Measurements from ENCODE around the gene EHF. TPM values are rescaled to one million over a fixed set of nuclear protein-coding genes. Genes with fewer than 3 reads are reported as not detected.

The EHF gene
- total and polyA plus RNA-seq, 9 of the 15 experiments (the other 6 are each of a cell fraction or from before 2014, with no cell fraction given): 0.04 to 0.54 (median 0.37) TPM

DNA sequence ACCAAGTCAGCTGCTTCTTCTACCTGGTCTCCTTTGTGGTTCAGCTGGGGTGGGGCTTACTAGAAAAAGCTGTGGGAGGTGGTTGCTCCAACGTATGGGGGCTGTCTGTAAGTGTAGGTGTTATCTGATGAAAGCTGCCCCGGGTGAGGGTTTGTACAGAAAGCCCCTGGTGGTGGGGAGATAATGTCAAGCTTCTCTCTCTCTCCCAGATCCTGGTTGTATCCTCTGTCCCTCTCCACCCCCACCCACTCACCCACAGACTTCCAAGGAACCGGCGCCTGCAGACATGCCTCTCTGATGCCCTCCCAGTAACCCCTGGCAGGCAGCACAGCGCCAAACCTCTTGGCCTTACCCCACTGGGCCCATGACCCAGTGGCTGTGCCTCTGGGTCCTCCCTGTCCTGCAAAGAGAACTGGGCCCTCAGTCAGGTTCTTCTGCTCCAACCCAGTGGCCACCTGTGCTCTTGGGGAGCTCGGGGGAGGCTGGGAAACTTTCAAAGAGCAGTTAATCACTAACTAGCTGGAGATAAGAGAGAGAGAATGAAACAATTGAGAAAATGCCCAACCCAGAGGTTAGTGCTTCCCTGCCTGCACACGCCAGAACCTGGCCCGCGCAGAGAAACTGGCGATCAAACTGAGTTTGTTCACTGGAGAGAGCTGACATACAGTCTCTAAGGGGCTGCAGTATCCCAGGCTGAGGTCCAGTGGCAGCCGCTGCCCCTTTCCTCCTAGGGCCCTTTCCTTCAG lies 20.4 kb upstream of the EHF start (continued):
- no peak for TF ChIP-seq NR4A1 (CRISPR knock-in tag; IDR thresholded peaks at IDR 0.05)
- peak; percentile 26; the same call in 1 of the 2 replicates for TF ChIP-seq NR4A1 (tag; IDR thresholded peaks at IDR 0.05)
- TF ChIP-seq ZNF384 (IDR thresholded peaks at IDR 0.05; ENCODE audit: low read depth, low read length): 0 out of 2 replicates have a peak, but pooled peaks have one; percentile 10
- TF ChIP-seq EP300 (IDR thresholded peaks at IDR 0.05; ENCODE audit: low read length): peak; percentile 92
- TF ChIP-seq, protein P1, sequence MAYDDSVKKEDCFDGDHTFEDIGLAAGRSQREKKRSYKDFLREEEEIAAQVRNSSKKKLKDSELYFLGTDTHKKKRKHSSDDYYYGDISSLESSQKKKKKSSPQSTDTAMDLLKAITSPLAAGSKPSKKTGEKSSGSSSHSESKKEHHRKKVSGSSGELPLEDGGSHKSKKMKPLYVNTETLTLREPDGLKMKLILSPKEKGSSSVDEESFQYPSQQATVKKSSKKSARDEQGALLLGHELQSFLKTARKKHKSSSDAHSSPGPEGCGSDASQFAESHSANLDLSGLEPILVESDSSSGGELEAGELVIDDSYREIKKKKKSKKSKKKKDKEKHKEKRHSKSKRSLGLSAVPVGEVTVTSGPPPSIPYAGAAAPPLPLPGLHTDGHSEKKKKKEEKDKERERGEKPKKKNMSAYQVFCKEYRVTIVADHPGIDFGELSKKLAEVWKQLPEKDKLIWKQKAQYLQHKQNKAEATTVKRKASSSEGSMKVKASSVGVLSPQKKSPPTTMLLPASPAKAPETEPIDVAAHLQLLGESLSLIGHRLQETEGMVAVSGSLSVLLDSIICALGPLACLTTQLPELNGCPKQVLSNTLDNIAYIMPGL (CRISPR knock-in tag; IDR thresholded peaks at IDR 0.05): no peak
- no peak for TF ChIP-seq PPARD (CRISPR knock-in tag; IDR thresholded peaks at IDR 0.05)
- TF ChIP-seq ZNF239 (CRISPR knock-in tag; IDR thresholded peaks at IDR 0.05): no peak
- no peak for TF ChIP-seq ZFP30 (CRISPR knock-in tag; IDR thresholded peaks at IDR 0.05; ENCODE audit: borderline replicate concordance)
- no peak; the same call in 1 of the 2 replicates for TF ChIP-seq ZNF589 (CRISPR knock-in tag; IDR thresholded peaks at IDR 0.05; ENCODE audit: low read depth)
- no peak for TF ChIP-seq ZFX (CRISPR knock-in tag; IDR thresholded peaks at IDR 0.05)
- TF ChIP-seq HDGF (IDR thresholded peaks at IDR 0.05): no peak
- TF ChIP-seq ADNP (tag; IDR thresholded peaks at IDR 0.05): no peak
- no peak for TF ChIP-seq NUFIP1 (IDR thresholded peaks at IDR 0.05; ENCODE audit: partially characterized antibody)
- no peak; a peak in 1 of 4 replicates for TF ChIP-seq NRF1 (conservative IDR thresholded peaks at IDR 0.05 in 1 of 2, IDR thresholded peaks at IDR 0.05 in 1 of 2)
- no peak for TF ChIP-seq ZNF133 (CRISPR knock-in tag; IDR thresholded peaks at IDR 0.05)
- TF ChIP-seq KLF16 (IDR thresholded peaks at IDR 0.05): peak; percentile 72; the same call in 1 of the 2 replicates
- peak; percentile 51 for TF ChIP-seq NFIC (IDR thresholded peaks at IDR 0.05)
- 0 out of 2 replicates have a peak, but pooled peaks have one; percentile 10 for TF ChIP-seq PYGO2 (tag; IDR thresholded peaks at IDR 0.05)
- TF ChIP-seq MTA1 (IDR thresholded peaks at IDR 0.05; ENCODE audit: borderline replicate concordance): peak; percentile 50; the same call in 1 of the 2 replicates
- peak; percentile 72; the same call in 1 of the 2 replicates for TF ChIP-seq LEF1 (IDR thresholded peaks at IDR 0.05)
- TF ChIP-seq RUNX1 (IDR thresholded peaks at IDR 0.05; ENCODE audit: low read depth): no peak
- TF ChIP-seq MAFG (tag; conservative IDR thresholded peaks at IDR 0.05): no peak
- no peak for TF ChIP-seq TEAD2 (tag; IDR thresholded peaks at IDR 0.05)
- peak; percentile 70 for TF ChIP-seq SMARCC2 (IDR thresholded peaks at IDR 0.05; ENCODE audit: low read depth)
- no peak for TF ChIP-seq RBM34 (IDR thresholded peaks at IDR 0.05; ENCODE audit: borderline replicate concordance, insufficient read depth, low read length)
- TF ChIP-seq TCF7 (IDR thresholded peaks at IDR 0.05; ENCODE audit: borderline replicate concordance): no peak
- TF ChIP-seq SIN3B (IDR thresholded peaks at IDR 0.05; ENCODE audit: low read depth): no peak
- TF ChIP-seq, protein P2, sequence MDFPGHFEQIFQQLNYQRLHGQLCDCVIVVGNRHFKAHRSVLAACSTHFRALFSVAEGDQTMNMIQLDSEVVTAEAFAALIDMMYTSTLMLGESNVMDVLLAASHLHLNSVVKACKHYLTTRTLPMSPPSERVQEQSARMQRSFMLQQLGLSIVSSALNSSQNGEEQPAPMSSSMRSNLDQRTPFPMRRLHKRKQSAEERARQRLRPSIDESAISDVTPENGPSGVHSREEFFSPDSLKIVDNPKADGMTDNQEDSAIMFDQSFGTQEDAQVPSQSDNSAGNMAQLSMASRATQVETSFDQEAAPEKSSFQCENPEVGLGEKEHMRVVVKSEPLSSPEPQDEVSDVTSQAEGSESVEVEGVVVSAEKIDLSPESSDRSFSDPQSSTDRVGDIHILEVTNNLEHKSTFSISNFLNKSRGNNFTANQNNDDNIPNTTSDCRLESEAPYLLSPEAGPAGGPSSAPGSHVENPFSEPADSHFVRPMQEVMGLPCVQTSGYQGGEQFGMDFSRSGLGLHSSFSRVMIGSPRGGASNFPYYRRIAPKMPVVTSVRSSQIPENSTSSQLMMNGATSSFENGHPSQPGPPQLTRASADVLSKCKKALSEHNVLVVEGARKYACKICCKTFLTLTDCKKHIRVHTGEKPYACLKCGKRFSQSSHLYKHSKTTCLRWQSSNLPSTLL (IDR thresholded peaks at IDR 0.05): no peak

All from K562 (cell line).